ENCODE results near the gene TAF15.

DNA sequence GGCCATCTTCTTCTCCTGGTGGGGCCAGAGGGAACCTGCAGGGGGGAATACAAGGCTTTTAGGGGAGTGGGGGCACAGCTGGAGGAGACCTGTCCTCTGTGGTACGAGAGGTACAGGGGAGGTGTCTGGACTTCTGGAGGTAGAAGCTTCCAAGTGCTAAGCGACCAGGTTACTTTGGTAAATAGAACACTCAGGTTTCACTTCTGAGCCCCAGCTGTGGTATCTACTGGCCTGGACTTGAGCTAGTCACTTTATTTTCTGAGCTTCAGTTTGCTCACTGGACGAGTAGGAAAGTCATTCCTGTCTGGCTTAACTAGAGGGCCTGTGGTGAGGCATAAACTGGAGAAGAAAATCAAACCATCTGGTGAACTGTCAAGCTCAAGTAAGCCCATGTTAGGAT lies 59.5 kb downstream of the TAF15 start, which contains the start of gene HEATR9:
- TF ChIP-seq, protein P1, sequence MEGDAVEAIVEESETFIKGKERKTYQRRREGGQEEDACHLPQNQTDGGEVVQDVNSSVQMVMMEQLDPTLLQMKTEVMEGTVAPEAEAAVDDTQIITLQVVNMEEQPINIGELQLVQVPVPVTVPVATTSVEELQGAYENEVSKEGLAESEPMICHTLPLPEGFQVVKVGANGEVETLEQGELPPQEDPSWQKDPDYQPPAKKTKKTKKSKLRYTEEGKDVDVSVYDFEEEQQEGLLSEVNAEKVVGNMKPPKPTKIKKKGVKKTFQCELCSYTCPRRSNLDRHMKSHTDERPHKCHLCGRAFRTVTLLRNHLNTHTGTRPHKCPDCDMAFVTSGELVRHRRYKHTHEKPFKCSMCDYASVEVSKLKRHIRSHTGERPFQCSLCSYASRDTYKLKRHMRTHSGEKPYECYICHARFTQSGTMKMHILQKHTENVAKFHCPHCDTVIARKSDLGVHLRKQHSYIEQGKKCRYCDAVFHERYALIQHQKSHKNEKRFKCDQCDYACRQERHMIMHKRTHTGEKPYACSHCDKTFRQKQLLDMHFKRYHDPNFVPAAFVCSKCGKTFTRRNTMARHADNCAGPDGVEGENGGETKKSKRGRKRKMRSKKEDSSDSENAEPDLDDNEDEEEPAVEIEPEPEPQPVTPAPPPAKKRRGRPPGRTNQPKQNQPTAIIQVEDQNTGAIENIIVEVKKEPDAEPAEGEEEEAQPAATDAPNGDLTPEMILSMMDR (IDR thresholded peaks at IDR 0.05; ENCODE audit: low read length), result no peak
- TF ChIP-seq EZH2 (IDR thresholded peaks at IDR 0.05; ENCODE audit: borderline replicate concordance, low read length), result no peak

Measured in OCI-LY1 (cell line).